ENCODE data around the gene HTRA2. TPM values are rescaled to one million over a fixed set of nuclear protein-coding genes. Genes with fewer than 3 reads are reported as not detected.

Gene HTRA2
- polyA plus RNA-seq, 1 donor (not counting 4 experiments of a cell fraction or from before 2014, with no cell fraction given), result 25.5 TPM

GRCh38 chr2:74553892-74554819, 24.4 kb downstream of the HTRA2 start, which contains the start of the genes DOK1 and LOXL3:
Gene DOK1 (plus strand): TSS chr2:74554720. CDS start chr2:74554755, 35 bp downstream.
Gene LOXL3 (minus strand): TSS chr2:74553942. CDS start chr2:74552634, 1,308 bp downstream.
- no peak for TF ChIP-seq EZH2 (IDR thresholded peaks at IDR 0.05; ENCODE audit: low read length)
- TF ChIP-seq, protein P1, sequence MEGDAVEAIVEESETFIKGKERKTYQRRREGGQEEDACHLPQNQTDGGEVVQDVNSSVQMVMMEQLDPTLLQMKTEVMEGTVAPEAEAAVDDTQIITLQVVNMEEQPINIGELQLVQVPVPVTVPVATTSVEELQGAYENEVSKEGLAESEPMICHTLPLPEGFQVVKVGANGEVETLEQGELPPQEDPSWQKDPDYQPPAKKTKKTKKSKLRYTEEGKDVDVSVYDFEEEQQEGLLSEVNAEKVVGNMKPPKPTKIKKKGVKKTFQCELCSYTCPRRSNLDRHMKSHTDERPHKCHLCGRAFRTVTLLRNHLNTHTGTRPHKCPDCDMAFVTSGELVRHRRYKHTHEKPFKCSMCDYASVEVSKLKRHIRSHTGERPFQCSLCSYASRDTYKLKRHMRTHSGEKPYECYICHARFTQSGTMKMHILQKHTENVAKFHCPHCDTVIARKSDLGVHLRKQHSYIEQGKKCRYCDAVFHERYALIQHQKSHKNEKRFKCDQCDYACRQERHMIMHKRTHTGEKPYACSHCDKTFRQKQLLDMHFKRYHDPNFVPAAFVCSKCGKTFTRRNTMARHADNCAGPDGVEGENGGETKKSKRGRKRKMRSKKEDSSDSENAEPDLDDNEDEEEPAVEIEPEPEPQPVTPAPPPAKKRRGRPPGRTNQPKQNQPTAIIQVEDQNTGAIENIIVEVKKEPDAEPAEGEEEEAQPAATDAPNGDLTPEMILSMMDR (optimal IDR thresholded peaks at IDR 0.05 in 1 of 3, IDR thresholded peaks at IDR 0.05 in 1 of 3, conservative IDR thresholded peaks at IDR 0.05 in 1 of 3; ENCODE audit: extremely low read depth in 1 of 3, insufficient read depth in 2 of 3, low read length in 3 of 3), result no peak
- H3K79me2 ChIP-seq (ENCODE audit: control insufficient read depth, insufficient read depth, low read length), result no peaks in the 10 kb centered on the region
- H3K9me3 ChIP-seq (ENCODE audit: control insufficient read depth, low read depth, low read length), result no peaks in the 10 kb centered on the region
- dilution Hi-C loops (cut with MboI; ENCODE audit: extremely low pct_ligation_motif_present, low sequenced_read_pairs), result no loop called here
- H4K20me1 ChIP-seq (ENCODE audit: control insufficient read depth, extremely low read depth, insufficient read depth, low read length), result no peaks in the 10 kb centered on the region
- H3K36me3 ChIP-seq (ENCODE audit: control insufficient read depth in 2 of 2, extremely low read depth in 1 of 2, insufficient read depth in 2 of 2, low read length in 2 of 2), result no peaks in the 10 kb centered on the region
- peaks cover 7% of the 10 kb centered on the region for H3K4me1 ChIP-seq (ENCODE audit: control insufficient read depth, extremely low read depth, insufficient read depth, low read length)
- peak within 1 kb of the TSS; percentile 74 for H2AFZ ChIP-seq (ENCODE audit: control insufficient read depth, low read length)
- H3K9me1 ChIP-seq (ENCODE audit: control insufficient read depth, extremely low read depth, insufficient read depth, low read length), result no peaks in the 10 kb centered on the region
- DNase-seq (ENCODE audit: low read depth, low spot score) (no peak), FAIRE-seq (no peak)
- H3K4me2 ChIP-seq (ENCODE audit: control insufficient read depth, extremely low read depth, insufficient read depth, low read depth, low read length), result peak within 1 kb of the TSS; percentile 77
- peak within 1 kb of the TSS; percentile 4 for H3K9ac ChIP-seq (ENCODE audit: control insufficient read depth, extremely low read depth, insufficient read depth, low read length)
- H3K4me3 ChIP-seq (ENCODE audit: control insufficient read depth in 2 of 3, extremely low read depth in 1 of 3, insufficient read depth in 2 of 3, low read depth in 1 of 3, low read length in 3 of 3), result peak within 1 kb of the TSS; percentile 46 to 56 (median 46)
- peaks cover 16% of the 10 kb centered on the region for H3K27me3 ChIP-seq (ENCODE audit: control insufficient read depth, extremely low read depth, insufficient read depth, low read length)
- H3K27ac ChIP-seq (ENCODE audit: control insufficient read depth, insufficient read depth, low read length), result no peak within 1 kb of the TSS

- Histone ChIP-seq H4K20me1 (ENCODE audit: control insufficient read depth, extremely low read depth, insufficient read depth, low read length) (no peaks in the 10 kb centered on the region), H3K9ac (ENCODE audit: control insufficient read depth, extremely low read depth, insufficient read depth, low read length) (no peak overlapping the region), H3K4me2 (ENCODE audit: control insufficient read depth, extremely low read depth, insufficient read depth, low read depth, low read length) (peak overlapping the region; percentile 77), H3K9me1 (ENCODE audit: control insufficient read depth, extremely low read depth, insufficient read depth, low read length) (no peaks in the 10 kb centered on the region), H2AFZ (ENCODE audit: control insufficient read depth, low read length) (peak overlapping the region; percentile 74), H3K36me3 (ENCODE audit: control insufficient read depth in 2 of 2, extremely low read depth in 1 of 2, insufficient read depth in 2 of 2, low read length in 2 of 2) (no peaks in the 10 kb centered on the region), H3K4me3 (ENCODE audit: control insufficient read depth in 2 of 3, extremely low read depth in 1 of 3, insufficient read depth in 2 of 3, low read depth in 1 of 3, low read length in 3 of 3) (peak overlapping the region; percentile 46 to 56 (median 46)), H3K27ac (ENCODE audit: control insufficient read depth, insufficient read depth, low read length) (no peak overlapping the region), H3K27me3 (ENCODE audit: control insufficient read depth, extremely low read depth, insufficient read depth, low read length) (peaks cover 16% of the 10 kb centered on the region), H3K9me3 (ENCODE audit: control insufficient read depth, low read depth, low read length) (no peaks in the 10 kb centered on the region), H3K79me2 (ENCODE audit: control insufficient read depth, insufficient read depth, low read length) (no peaks in the 10 kb centered on the region), H3K4me1 (ENCODE audit: control insufficient read depth, extremely low read depth, insufficient read depth, low read length) (peaks cover 3% of the 10 kb centered on the region)
- dilution Hi-C loops (cut with MboI; ENCODE audit: extremely low pct_ligation_motif_present, low sequenced_read_pairs), result no loop called here
- FAIRE-seq (no peak), DNase-seq (ENCODE audit: low read depth, low spot score) (no peak)
- TF ChIP-seq, protein P1 (optimal IDR thresholded peaks at IDR 0.05 in 1 of 3, IDR thresholded peaks at IDR 0.05 in 1 of 3, conservative IDR thresholded peaks at IDR 0.05 in 1 of 3; ENCODE audit: extremely low read depth in 1 of 3, insufficient read depth in 2 of 3, low read length in 3 of 3), result no peak
- TF ChIP-seq EZH2 (IDR thresholded peaks at IDR 0.05; ENCODE audit: low read length), result peak; percentile 59
These were observed 25.2 kb downstream of the HTRA2 start for GRCh38 chr2:74554820-74555531.

All from keratinocyte (primary cell).